CD4-positive, alpha-beta T cell treated with Interferon gamma for 1 hour (primary cell): ENCODE data around the gene WDFY1.
"Not testable (repeated sequence)": the region's sequence is repeated elsewhere in the genome, so short reads cannot be mapped to it uniquely, and the experiment has no call there.

ENCODE experiments used
- DNase-seq: peaks from one replicate; pipeline ENCODE4 v3.0.0-alpha.2; 2020

The WDFY1 gene

GRCh38 chr2:223957092-223957851 is 12.1 kb upstream of the WDFY1 start, which contains the start of gene MRPL44:
MRPL44 (plus strand) TSS chr2:223957463; CDS start chr2:223957473, 10 bp downstream.
- DNase-seq: peak; percentile 93

GRCh38 chr2:223956300-223956699 is 11.2 kb upstream of the WDFY1 start:
- no peak for DNase-seq

GRCh38 chr2:223954401-223954800 is 9.3 kb upstream of the WDFY1 start:
- no peak for DNase-seq

- DNase-seq: no peak
Measured at GRCh38 chr2:223952280-223952968, 7.3 kb upstream of the WDFY1 start.

GRCh38 chr2:223950448-223951347 is 5.6 kb upstream of the WDFY1 start:
- DNase-seq: no peak

- no peak for DNase-seq
Measured at GRCh38 chr2:223949241-223949840, 4.2 kb upstream of the WDFY1 start.

GRCh38 chr2:223947711-223948205 is 2.6 kb upstream of the WDFY1 start:
- DNase-seq: no peak

- no peak for DNase-seq
Measured at GRCh38 chr2:223945755-223946154, 620 bp upstream of the WDFY1 start.

- no peak for DNase-seq
Measured at GRCh38 chr2:223944166-223944702, 901 bp downstream of the WDFY1 start.

GRCh38 chr2:223943561-223944008 is 1.6 kb downstream of the WDFY1 start:
- no peak for DNase-seq

GRCh38 chr2:223943135-223943534 is 2.0 kb downstream of the WDFY1 start:
- no peak for DNase-seq

GRCh38 chr2:223941579-223942277 is 3.4 kb downstream of the WDFY1 start:
- DNase-seq: peak; percentile 15

- not testable (repeated sequence) for DNase-seq
Measured at GRCh38 chr2:223939438-223939837, 5.7 kb downstream of the WDFY1 start.

- no peak for DNase-seq
Measured at GRCh38 chr2:223937535-223937934, 7.6 kb downstream of the WDFY1 start.

- no peak for DNase-seq
Measured at GRCh38 chr2:223936862-223937326, 8.2 kb downstream of the WDFY1 start.

GRCh38 chr2:223935459-223936125 is 9.5 kb downstream of the WDFY1 start:
- no peak for DNase-seq

GRCh38 chr2:223934870-223935269 is 10.3 kb downstream of the WDFY1 start:
- no peak for DNase-seq

- no peak for DNase-seq
Measured at GRCh38 chr2:223932816-223933800, 12.0 kb downstream of the WDFY1 start.
